ENCODE data around the gene PIGM.

The PIGM gene

GRCh38 chr1:160031365-160032164 lies at the start of gene PIGM:
Gene PIGM (minus strand): TSS chr1:160031990. CDS start chr1:160031739, 251 bp downstream.
- peak; percentile 76 for DNase-seq

GRCh38 chr1:160081261-160081936 lies 49.6 kb upstream of the PIGM start, which contains the start of gene KCNJ9:
Gene KCNJ9 (plus strand): TSS chr1:160081538. CDS start chr1:160084031, 2,493 bp downstream.
- no peak for DNase-seq

GRCh38 chr1:160080381-160081100 lies 48.8 kb upstream of the PIGM start:
- no peak for DNase-seq

GRCh38 chr1:160079448-160079847 lies 47.7 kb upstream of the PIGM start:
- no peak for DNase-seq

GRCh38 chr1:160078512-160079195 lies 46.9 kb upstream of the PIGM start:
- no peak for DNase-seq

- DNase-seq, result no peak
Observed at GRCh38 chr1:160077486-160077885, 45.7 kb upstream of the PIGM start.

- DNase-seq, result no peak
Observed at GRCh38 chr1:160076295-160076694, 44.5 kb upstream of the PIGM start.

- no peak for DNase-seq
Observed at GRCh38 chr1:160075836-160076235, 44.0 kb upstream of the PIGM start.

- no peak for DNase-seq
Observed at GRCh38 chr1:160074865-160075264, 43.1 kb upstream of the PIGM start.

GRCh38 chr1:160071289-160071688 lies 39.5 kb upstream of the PIGM start:
- no peak for DNase-seq

- no peak for DNase-seq
Observed at GRCh38 chr1:160070243-160071163, 38.7 kb upstream of the PIGM start.

GRCh38 chr1:160069460-160070231 lies 37.9 kb upstream of the PIGM start, which contains the start of gene KCNJ10:
Gene KCNJ10 (minus strand): TSS chr1:160070160. CDS start chr1:160042532, 27,628 bp downstream.
- DNase-seq, result no peak

- DNase-seq, result no peak
Observed at GRCh38 chr1:160068225-160068624, 36.4 kb upstream of the PIGM start.

GRCh38 chr1:160066829-160067745 lies 35.3 kb upstream of the PIGM start:
- DNase-seq, result no peak

GRCh38 chr1:160064746-160065145 lies 33.0 kb upstream of the PIGM start:
- DNase-seq, result no peak

- no peak for DNase-seq
Observed at GRCh38 chr1:160064164-160064563, 32.4 kb upstream of the PIGM start.

GRCh38 chr1:160063176-160063575 lies 31.4 kb upstream of the PIGM start:
- DNase-seq, result no peak

GRCh38 chr1:160062230-160062532 lies 30.4 kb upstream of the PIGM start:
- no peak for DNase-seq

GRCh38 chr1:160061369-160062229 lies 29.8 kb upstream of the PIGM start:
- no peak for DNase-seq

Data from SIG-M5 (cell line).